Activated effector memory CD4-positive, alpha-beta T cell treated with Interleukin-2 at 50 U/mL for 16 hours (primary cell): ENCODE data around the gene VASH2.
"Not testable (repeated sequence)": the region's sequence is repeated elsewhere in the genome, so short reads cannot be mapped to it uniquely, and the experiment has no call there.

Source experiments
- DNase-seq: peaks from one replicate; pipeline ENCODE4 v3.0.0-alpha.2; 2020

VASH2 gene

GRCh38 chr1:212982430-212983152 lies 32.2 kb downstream of the VASH2 start:
- no peak for DNase-seq

DNA sequence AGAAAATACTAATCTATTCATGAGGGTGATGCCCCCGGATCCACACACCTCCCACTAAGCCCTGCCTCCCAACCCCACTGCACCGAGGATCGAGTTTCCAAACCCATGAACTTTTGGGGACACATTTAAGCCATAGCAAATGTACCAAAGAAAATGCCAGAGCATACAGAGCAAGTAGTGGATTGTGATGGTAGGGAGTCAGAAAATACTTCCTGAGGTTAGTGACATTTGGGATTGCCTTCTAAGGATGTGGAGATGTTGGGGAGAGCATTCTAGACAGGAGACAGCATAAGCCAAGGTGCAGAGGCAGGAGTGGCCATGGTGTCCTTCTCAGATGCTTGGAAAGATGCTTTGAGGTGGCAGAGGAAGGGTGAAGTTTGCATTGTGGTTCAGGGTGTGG lies 33.1 kb downstream of the VASH2 start:
- DNase-seq = no peak

GRCh38 chr1:212984522-212985291 lies 34.4 kb downstream of the VASH2 start:
- no peak for DNase-seq

DNA sequence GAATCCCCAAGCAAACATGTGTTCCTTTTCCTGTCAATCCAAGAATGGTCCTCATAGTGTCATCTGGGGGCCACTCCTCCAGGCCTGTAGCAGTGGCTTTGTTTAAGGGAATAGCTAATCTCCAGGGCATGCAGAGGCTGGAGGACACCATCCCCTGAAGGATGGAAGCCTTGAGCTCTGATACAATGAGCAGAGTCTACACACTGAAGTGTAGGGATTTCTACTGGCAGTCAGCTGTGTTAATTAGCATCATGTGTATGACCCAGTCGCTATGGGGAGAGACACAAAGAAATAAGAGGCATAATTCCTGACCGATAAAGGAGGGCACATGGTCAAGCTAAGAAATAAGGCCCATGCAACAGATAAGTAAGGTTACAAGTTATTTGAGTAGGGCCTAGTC lies 36.2 kb downstream of the VASH2 start:
- no peak for DNase-seq

DNA sequence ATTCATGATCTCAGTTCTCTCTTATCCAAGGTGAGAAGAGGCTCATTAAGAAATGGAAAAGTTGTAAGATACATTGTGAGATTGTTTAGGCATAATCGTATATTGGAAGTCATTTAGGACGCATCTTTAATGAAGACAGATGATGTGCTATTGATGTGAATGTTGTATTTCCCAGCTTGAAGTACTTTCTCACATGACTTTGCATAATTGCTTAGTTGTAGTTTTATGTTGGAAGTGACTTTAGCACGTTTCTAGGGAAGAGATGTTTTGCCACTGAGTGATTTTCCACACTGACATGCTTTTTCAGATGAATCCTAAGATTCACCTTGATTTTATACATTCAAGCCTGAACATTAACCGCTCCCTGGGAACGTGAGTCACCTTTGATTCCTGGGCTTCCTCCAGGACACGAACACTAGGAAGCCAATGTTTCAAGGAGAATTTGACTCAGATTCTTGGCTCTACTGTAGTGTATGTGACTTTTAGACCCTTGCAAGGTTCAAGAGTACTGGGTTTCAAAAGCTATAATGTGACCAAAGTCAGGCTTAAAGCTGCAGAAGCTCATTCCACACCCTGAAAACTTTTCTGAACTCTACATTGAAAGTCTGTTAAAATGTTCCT lies 37.5 kb downstream of the VASH2 start:
- no peak for DNase-seq

DNA sequence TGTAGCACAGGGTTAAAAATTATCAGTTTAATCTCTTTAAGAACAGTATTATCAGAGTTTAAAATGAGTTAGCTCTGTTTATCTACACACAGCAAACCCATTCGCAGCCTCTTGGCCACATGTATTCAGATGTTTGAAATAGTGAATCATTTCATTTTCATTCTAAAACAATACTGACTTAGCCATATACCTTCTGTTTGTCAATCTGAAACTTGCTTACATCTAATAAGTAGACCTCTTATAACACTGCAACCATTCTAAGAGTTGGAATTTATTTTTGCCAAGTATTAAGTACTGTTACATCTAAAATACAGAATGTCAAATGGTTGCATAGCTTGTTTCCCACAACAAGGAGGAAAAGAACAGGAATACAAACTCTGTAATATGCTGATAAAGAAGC lies 39.9 kb downstream of the VASH2 start:
- no peak for DNase-seq

GRCh38 chr1:212993960-212994359 lies 43.6 kb downstream of the VASH2 start:
- DNase-seq = not testable (repeated sequence)

- no peak for DNase-seq
Observed at GRCh38 chr1:212994926-212995325, 44.6 kb downstream of the VASH2 start.

- DNase-seq = no peak
Observed at GRCh38 chr1:213003256-213003655, 52.9 kb downstream of the VASH2 start.

GRCh38 chr1:213008564-213008963 lies 58.2 kb downstream of the VASH2 start:
- no peak for DNase-seq

DNA sequence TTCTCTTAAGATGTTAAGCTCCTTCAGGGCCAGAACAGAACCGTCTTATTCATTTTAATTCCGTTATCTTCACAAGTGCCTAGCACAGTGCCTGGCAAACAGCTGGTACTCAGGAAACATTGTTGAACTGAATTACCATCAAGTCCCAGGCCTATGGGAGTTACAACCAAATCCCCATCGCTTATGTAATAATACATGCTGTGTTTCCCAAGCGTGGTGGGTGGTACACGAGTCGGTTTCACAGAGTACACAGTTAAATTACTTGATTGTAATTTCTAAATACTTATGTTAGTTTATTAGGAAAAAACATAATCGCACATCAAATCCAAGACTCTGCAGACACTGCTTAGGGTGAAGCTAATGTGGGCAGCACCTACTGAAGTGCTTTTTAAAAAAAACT lies 64.3 kb downstream of the VASH2 start:
- DNase-seq = no peak

- peak; percentile 92 for DNase-seq
Observed at GRCh38 chr1:213015099-213016050, 65.0 kb downstream of the VASH2 start, which contains the start of gene ANGEL2. ANGEL2 (minus strand) TSS chr1:213015867; CDS start chr1:213015671, 196 bp downstream.

- DNase-seq = no peak
Observed at GRCh38 chr1:213017447-213018273, 67.3 kb downstream of the VASH2 start.

DNA sequence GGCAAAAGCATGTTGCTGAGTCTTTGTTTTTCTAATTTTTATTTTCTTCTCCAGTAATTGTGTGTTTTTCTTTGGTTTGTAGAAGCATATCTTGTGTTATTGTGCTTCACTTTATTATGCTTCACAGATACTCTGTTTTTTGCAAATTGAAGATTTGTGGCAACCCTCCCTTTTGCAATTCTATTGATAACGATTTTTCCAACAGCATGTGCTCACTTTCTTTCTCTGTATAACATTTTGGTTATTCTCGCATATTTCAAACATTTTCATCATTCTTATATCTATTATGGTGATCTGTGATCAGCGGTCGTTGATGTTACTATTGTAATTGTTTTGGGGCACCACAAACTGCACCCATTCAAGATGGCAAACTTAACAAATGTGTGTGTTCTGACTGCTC lies 69.1 kb downstream of the VASH2 start:
- no peak for DNase-seq

- no peak for DNase-seq
Observed at GRCh38 chr1:213020016-213020415, 69.7 kb downstream of the VASH2 start.

DNA sequence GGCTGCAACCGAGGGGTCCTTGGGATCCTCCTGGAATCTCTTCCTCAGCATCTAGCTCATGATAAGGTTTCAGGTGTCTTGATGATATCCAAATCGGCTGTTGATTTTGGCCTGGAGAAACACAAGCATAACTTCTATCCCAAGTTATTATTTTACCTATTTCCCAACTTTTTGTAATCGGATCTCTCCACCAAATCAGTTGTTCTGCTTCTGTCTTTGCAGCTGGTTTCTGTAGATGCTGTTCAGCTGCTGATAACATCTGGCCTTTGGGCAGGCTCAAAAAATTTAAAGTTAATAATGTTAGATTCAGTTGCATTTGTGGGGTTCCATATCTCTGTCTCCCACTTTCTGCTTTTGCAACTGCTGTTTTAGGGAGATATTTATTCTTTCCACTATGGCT lies 76.7 kb downstream of the VASH2 start:
- DNase-seq = not testable (repeated sequence)

DNA sequence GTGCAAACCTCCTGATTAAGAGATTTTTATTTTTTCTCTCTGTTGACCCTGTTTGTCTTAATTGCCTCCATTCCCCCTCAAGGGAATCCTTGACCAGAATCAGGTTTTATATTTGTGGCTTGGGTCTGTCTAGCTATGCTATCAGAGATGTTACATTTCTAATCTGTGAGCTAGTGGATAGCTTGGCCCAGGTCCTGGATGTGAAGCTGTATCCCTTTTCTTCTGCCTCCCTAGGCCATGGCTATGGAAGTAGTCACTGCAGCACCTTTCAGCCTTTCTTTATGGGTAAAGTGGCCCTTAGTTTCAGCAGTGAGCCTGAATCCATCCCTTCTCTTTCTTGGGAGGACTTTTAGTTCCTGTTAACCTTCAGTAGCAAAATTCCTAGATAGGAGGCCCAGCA lies 82.3 kb downstream of the VASH2 start:
- no peak for DNase-seq

- DNase-seq = no peak
Observed at GRCh38 chr1:213034713-213035112, 84.4 kb downstream of the VASH2 start.

DNA sequence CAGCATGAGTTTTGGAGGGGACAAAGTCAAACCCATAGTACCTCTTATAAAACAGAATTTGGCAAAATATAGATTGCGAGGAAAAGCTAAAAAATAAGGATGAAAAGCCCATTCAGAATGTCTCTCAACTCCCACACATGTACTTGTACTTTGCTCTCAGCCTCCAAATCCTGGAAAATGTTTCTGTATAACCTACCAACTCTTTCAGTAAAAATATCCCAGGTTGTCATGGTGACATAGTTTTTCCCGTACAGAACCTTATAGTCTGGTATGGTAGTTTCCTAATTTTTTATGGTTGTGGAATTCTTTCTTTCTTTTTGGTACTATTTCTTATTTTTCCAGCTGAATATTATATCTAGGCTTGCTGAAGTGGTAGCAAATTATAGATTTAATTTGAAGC lies 85.2 kb downstream of the VASH2 start:
- DNase-seq = no peak
